Kidney (tissue), 14 donors: ENCODE data around the gene NMRK1. TPM values are rescaled to one million over a fixed set of nuclear protein-coding genes. Genes with fewer than 3 reads are reported as not detected.

Experiments
- DNase-seq, 5 donors: peaks; one replicate each; pipeline ENCODE4 v3.0.0-alpha.2; 2013 to 2020
- FAIRE-seq: peaks from 2 replicates; lab custom pipeline; 2012; peaks lifted over from hg19 to GRCh38; lab: Jason Lieb, UNC
- H3K27ac ChIP-seq, 2 donors: one replicate each; pipeline ENCODE4 v1.7.0; 2013; ENCODE audit warnings: low read depth in 2 of 2, low read length in 2 of 2, inconsistent platforms in 1 of 2
- H3K27me3 ChIP-seq: one replicate; pipeline ENCODE4 v1.7.1; 2013; ENCODE audit warnings: low read length, inconsistent platforms; ENCODE audit not compliant: control insufficient read depth, insufficient read depth
- H3K36me3 ChIP-seq, 3 donors: one replicate each; pipeline versions ENCODE4 v1.7.0 to v1.7.1; 2013; ENCODE audit warnings: low read length in 3 of 3, control low read depth in 1 of 3, inconsistent platforms in 1 of 3; ENCODE audit not compliant: insufficient read depth in 3 of 3, control insufficient read depth in 2 of 3
- H3K4me1 ChIP-seq, 3 donors: one replicate each; pipeline versions ENCODE4 v1.7.0 to v1.7.1; 2013; ENCODE audit warnings: low read length in 3 of 3, inconsistent platforms in 1 of 3, low read depth in 1 of 3; ENCODE audit not compliant: control insufficient read depth in 2 of 3, insufficient read depth in 2 of 3
- H3K4me3 ChIP-seq, 3 donors: one replicate each; pipeline versions ENCODE4 v1.7.0 to v1.8.1; 2013; ENCODE audit warnings: low read length in 3 of 3, control low read depth in 1 of 3, inconsistent platforms in 1 of 3
- H3K9ac ChIP-seq, 3 donors: one replicate each; pipeline versions ENCODE4 v1.7.0 to v1.7.1; 2013; ENCODE audit warnings: low read length in 3 of 3, control low read depth in 1 of 3, inconsistent platforms in 1 of 3
- H3K9me3 ChIP-seq, 3 donors: one replicate each; pipeline versions ENCODE4 v1.7.0 to v1.7.1; 2013; ENCODE audit warnings: low read length in 3 of 3, control low read depth in 1 of 3, inconsistent platforms in 1 of 3; ENCODE audit not compliant: control insufficient read depth in 2 of 3, insufficient read depth in 1 of 3
- CTCF ChIP-seq: IDR thresholded peaks from 3 replicates; pipeline ENCODE4 v1.5.1; 2012; ENCODE audit warnings: mild to moderate bottlenecking, moderate library complexity, borderline replicate concordance; ENCODE audit not compliant: insufficient read depth; ENCODE audit errors: extremely low read depth
- intact Hi-C: fragments of 100-400 bp; cut with DNase I; formaldehyde crosslinking; loops from one replicate; pipeline ENCODE4 v1.11.1; 2022
- polyA plus RNA-seq: library from polyadenylated mRNA; stranded (reverse); fragments of 350-450 nt; fragmentation: Illumina TruSeq; extraction: RNeasy Lipid Tissue Mini Kit (QIAGEN cat#74804); gene quantifications from one replicate; pipeline ENCODE4 v1.2.3, GENCODE V29; 2014; ENCODE audit warnings: low read depth, low replicate concordance; ENCODE audit not compliant: insufficient read depth
- total RNA-seq: library from RNA; stranded (reverse); fragmentation: NEBNext Ultra II Directional; extraction: Animal tissue kit (Norgen Biotek cat#: 25700); gene quantifications from one replicate; pipeline ENCODE4 v1.2.1, GENCODE V29; 2021
- donor health status: control.
- donor health status: control.
- donor health status: control.
- donor health status: control.
- donor health status: control.
- donor health status: DM: yes; HTN: yes; CAD: no.
- donor health status: Normal renal cell carcinoma (clear cell type).

NMRK1 gene
- total and polyA plus RNA-seq, 2 donors from 2014 or later = 42.3 to 67.8 TPM

GRCh38 chr9:75111019-75111622, 23.2 kb upstream of the NMRK1 start:
- no peak overlapping the region for H3K9ac ChIP-seq
- no peaks in the 10 kb centered on the region for H3K9me3 ChIP-seq
- FAIRE-seq (no peak), DNase-seq (no peak)
- H3K27ac ChIP-seq = no peak overlapping the region
- peaks cover 0 to 5% (median 0%) of the 10 kb centered on the region in 3 donors for H3K4me1 ChIP-seq
- no peaks in the 10 kb centered on the region for H3K27me3 ChIP-seq
- TF ChIP-seq CTCF = no peak
- no peak overlapping the region for H3K4me3 ChIP-seq
- no peaks in the 10 kb centered on the region for H3K36me3 ChIP-seq
- intact Hi-C loops = no loop called here

- Histone ChIP-seq H3K9me3 (no peaks in the 10 kb centered on the region), H3K4me3 (no peak overlapping the region), H3K4me1 (peaks cover 0 to 5% (median 0%) of the 10 kb centered on the region in 3 donors), H3K36me3 (no peaks in the 10 kb centered on the region), H3K9ac (no peak overlapping the region), H3K27me3 (no peaks in the 10 kb centered on the region), H3K27ac (no peak overlapping the region)
- FAIRE-seq = no peak
- intact Hi-C loops = no loop called here
- no peak for DNase-seq
- no peak for TF ChIP-seq CTCF
These were observed 21.4 kb upstream of the NMRK1 start for GRCh38 chr9:75109210-75109839.

- FAIRE-seq = no peak
These were observed 20.6 kb upstream of the NMRK1 start for GRCh38 chr9:75108571-75108970.

More at GRCh38 chr9:75108571-75108970, 20.6 kb upstream of the NMRK1 start:
- TF ChIP-seq CTCF = no peak
- Histone ChIP-seq H3K4me3 (no peak overlapping the region), H3K9ac (no peak overlapping the region), H3K27me3 (no peaks in the 10 kb centered on the region), H3K36me3 (no peaks in the 10 kb centered on the region), H3K9me3 (no peaks in the 10 kb centered on the region), H3K27ac (no peak overlapping the region), H3K4me1 (peaks cover 0 to 5% (median 0%) of the 10 kb centered on the region in 3 donors)
- intact Hi-C loops = no loop called here
- DNase-seq = peak in 1 of 5 donors; percentile 80
